Fibroblast of lung (primary cell): ENCODE results near the gene CRYAA. TPM values are rescaled to one million over a fixed set of nuclear protein-coding genes. Genes with fewer than 3 reads are reported as not detected.

Source experiments
- DNase-seq, 2 donors: peaks; one replicate each; pipeline versions ENCODE4 v3.0.0 to v3.0.0-alpha.2; 2010; ENCODE audit warnings: low read depth in 2 of 2
- H2AFZ ChIP-seq: 2 replicates; pipeline ENCODE4 v1.5.1; 2012; ENCODE audit warnings: low read length, control low read depth, inconsistent platforms
- H3K27ac ChIP-seq: 2 replicates; pipeline ENCODE4 v1.5.1; 2011; ENCODE audit warnings: low read length, control low read depth; ENCODE audit not compliant: insufficient read depth
- H3K27me3 ChIP-seq: 2 replicates; pipeline ENCODE4 v1.5.1; 2011; ENCODE audit warnings: mild to moderate bottlenecking, low read length; ENCODE audit not compliant: control insufficient read depth, insufficient read depth
- H3K36me3 ChIP-seq: 2 replicates; pipeline ENCODE4 v1.5.1; 2011; ENCODE audit warnings: low read length; ENCODE audit not compliant: control insufficient read depth, insufficient read depth
- H3K4me1 ChIP-seq: 2 replicates; pipeline ENCODE4 v1.5.1; 2011; ENCODE audit warnings: low read length; ENCODE audit not compliant: control insufficient read depth, insufficient read depth; ENCODE audit errors: extremely low read depth
- H3K4me2 ChIP-seq: 2 replicates; pipeline ENCODE4 v1.5.1; 2011; ENCODE audit warnings: low read length, control low read depth; ENCODE audit not compliant: insufficient read depth; ENCODE audit errors: extremely low read depth
- H3K4me3 ChIP-seq, 4 experiments: fragments of 200-600 bp in 1 of 4; sonication (generic) in 1 of 4; replicated peaks in 1 of 4; 2 replicates each; pipeline ENCODE4 v1.5.1; 2011 to 2016; ENCODE audit warnings: low read length in 4 of 4, low read depth in 3 of 4, mild to moderate bottlenecking in 3 of 4, control low read depth in 2 of 4, inconsistent platforms in 1 of 4, mixed read lengths in 1 of 4; ENCODE audit not compliant: insufficient read depth in 1 of 4; ENCODE audit errors: control extremely low read depth in 1 of 4
- H3K79me2 ChIP-seq: 2 replicates; pipeline ENCODE4 v1.5.1; 2012; ENCODE audit warnings: mild to moderate bottlenecking, low read length, inconsistent platforms; ENCODE audit not compliant: control insufficient read depth, insufficient read depth
- H3K9ac ChIP-seq: 2 replicates; pipeline ENCODE4 v1.5.1; 2011; ENCODE audit warnings: mild to moderate bottlenecking, low read length, control low read depth; ENCODE audit not compliant: insufficient read depth
- H3K9me3 ChIP-seq: 2 replicates; pipeline ENCODE4 v1.5.1; 2012; ENCODE audit warnings: low read depth, low read length; ENCODE audit not compliant: control insufficient read depth, insufficient read depth
- H4K20me1 ChIP-seq: 2 replicates; pipeline ENCODE4 v1.5.1; 2011; ENCODE audit warnings: low read length; ENCODE audit not compliant: control insufficient read depth, insufficient read depth; ENCODE audit errors: extremely low read depth
- EZH2 ChIP-seq: IDR thresholded peaks from 2 replicates; pipeline ENCODE4 v1.5.1; 2012; ENCODE audit warnings: low read length, control low read depth, mild to moderate bottlenecking; ENCODE audit errors: missing control alignments
- polyA plus RNA-seq, 2 donors: library from polyadenylated mRNA; depleted of rRNA in 1 of 2; stranded (reverse) in 1 of 2; unstranded in 1 of 2; fragments of >200 nt; gene quantifications; 2 replicates each; pipeline ENCODE4 v1.2.1, GENCODE V29; 2011 to 2012; ENCODE audit warnings: missing spikeins in 1 of 2
- total RNA-seq: library from RNA; depleted of rRNA; stranded (reverse); fragments of >200 nt; gene quantifications from 2 replicates; pipeline ENCODE4 v1.2.1, GENCODE V29; 2014
- TF ChIP-seq, protein P1 (sequence below), 2 donors: IDR thresholded peaks in 1 of 2; conservative IDR thresholded peaks in 1 of 2; 1 replicate in 1 of 2; 2 replicates in 1 of 2; pipeline ENCODE4 v1.5.1; 2011 to 2012; ENCODE audit warnings: low read length in 2 of 2, control low read depth in 1 of 2, inconsistent platforms in 1 of 2, low read depth in 1 of 2, mild to moderate bottlenecking in 1 of 2

The CRYAA gene
- total and polyA plus RNA-seq, 2 donors (not counting 1 experiment from before 2014, with no cell fraction given), result not detected

DNA sequence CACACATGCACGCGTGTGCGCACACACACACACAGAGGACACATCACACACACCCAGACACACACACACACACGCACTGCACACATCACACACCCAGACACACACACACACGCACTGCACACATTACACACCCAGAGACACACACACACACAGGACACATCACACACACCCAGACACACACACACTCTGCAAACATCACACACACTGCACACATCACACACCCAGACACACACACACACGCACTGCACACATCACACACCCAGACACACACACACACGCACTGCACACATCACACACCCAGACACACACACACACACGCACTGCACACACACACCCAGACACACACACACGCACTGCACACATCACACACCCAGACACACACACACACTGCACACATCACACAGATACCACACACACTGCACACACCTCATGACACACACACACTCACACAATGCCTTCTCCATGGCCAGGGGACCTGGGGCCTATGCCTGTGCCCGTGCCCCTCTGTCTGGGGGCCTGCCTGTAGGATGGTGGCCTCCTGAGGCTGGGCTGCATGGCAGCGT lies 24.4 kb downstream of the CRYAA start:
- DNase-seq, result no peak
- Histone ChIP-seq H4K20me1 (no peaks in the 10 kb centered on the region), H3K4me1 (peaks cover 10% of the 10 kb centered on the region), H3K4me3 (no peak overlapping the region), H2AFZ (no peak overlapping the region), H3K27me3 (no peaks in the 10 kb centered on the region), H3K79me2 (no peaks in the 10 kb centered on the region), H3K9me3 (no peaks in the 10 kb centered on the region), H3K9ac (peak overlapping the region; percentile 37), H3K27ac (no peak overlapping the region), H3K4me2 (no peak overlapping the region), H3K36me3 (no peaks in the 10 kb centered on the region)
- TF ChIP-seq, protein P1, sequence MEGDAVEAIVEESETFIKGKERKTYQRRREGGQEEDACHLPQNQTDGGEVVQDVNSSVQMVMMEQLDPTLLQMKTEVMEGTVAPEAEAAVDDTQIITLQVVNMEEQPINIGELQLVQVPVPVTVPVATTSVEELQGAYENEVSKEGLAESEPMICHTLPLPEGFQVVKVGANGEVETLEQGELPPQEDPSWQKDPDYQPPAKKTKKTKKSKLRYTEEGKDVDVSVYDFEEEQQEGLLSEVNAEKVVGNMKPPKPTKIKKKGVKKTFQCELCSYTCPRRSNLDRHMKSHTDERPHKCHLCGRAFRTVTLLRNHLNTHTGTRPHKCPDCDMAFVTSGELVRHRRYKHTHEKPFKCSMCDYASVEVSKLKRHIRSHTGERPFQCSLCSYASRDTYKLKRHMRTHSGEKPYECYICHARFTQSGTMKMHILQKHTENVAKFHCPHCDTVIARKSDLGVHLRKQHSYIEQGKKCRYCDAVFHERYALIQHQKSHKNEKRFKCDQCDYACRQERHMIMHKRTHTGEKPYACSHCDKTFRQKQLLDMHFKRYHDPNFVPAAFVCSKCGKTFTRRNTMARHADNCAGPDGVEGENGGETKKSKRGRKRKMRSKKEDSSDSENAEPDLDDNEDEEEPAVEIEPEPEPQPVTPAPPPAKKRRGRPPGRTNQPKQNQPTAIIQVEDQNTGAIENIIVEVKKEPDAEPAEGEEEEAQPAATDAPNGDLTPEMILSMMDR (conservative IDR thresholded peaks at IDR 0.05 in 1 of 2, IDR thresholded peaks at IDR 0.05 in 1 of 2; ENCODE audit: low read depth in 1 of 2, low read length in 2 of 2), result no peak
- TF ChIP-seq EZH2, result no peak

DNA sequence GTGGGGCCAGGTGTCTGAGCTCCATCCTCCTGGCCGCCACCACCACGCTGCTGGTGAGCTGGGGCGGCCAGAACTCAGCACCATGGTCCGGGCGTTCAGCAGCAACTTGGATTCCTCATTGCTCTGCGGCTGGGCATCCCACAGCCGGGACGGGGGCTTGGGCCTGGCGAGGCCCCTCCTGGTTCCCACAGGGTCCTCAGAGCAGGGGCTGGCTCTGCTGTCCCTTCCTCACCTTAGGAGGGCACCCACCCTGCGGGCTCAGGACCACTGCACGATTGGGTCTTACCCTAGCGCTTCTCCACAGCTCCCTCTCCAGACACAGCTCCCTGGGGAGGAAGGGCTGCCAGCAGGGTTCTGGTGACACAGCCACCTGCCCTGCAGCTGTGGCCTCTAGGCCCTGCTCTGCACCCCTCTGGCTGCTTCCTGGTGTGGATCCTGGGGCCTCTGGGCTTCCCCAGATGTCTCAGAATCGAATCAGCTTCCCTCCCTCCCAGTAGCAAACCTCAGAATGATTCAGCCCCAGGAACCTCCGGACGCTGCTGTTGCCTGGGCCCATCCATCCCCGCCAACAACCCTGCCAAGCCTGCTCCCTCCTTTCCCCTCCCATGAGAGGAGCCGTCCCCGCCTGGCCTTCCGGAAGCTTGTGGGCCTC lies 25.0 kb downstream of the CRYAA start:
- Histone ChIP-seq H3K36me3 (no peaks in the 10 kb centered on the region), H3K27ac (no peak overlapping the region), H3K79me2 (no peaks in the 10 kb centered on the region), H3K4me3 (no peak overlapping the region), H3K9me3 (no peaks in the 10 kb centered on the region), H3K4me2 (no peak overlapping the region), H2AFZ (no peak overlapping the region), H4K20me1 (no peaks in the 10 kb centered on the region), H3K27me3 (no peaks in the 10 kb centered on the region), H3K9ac (peak overlapping the region; percentile 37), H3K4me1 (peaks cover 10% of the 10 kb centered on the region)
- TF ChIP-seq, protein P1 (conservative IDR thresholded peaks at IDR 0.05 in 1 of 2, IDR thresholded peaks at IDR 0.05 in 1 of 2; ENCODE audit: low read depth in 1 of 2, low read length in 2 of 2), result no peak
- no peak for TF ChIP-seq EZH2
- peak; percentile 56 to 87 for DNase-seq

DNA sequence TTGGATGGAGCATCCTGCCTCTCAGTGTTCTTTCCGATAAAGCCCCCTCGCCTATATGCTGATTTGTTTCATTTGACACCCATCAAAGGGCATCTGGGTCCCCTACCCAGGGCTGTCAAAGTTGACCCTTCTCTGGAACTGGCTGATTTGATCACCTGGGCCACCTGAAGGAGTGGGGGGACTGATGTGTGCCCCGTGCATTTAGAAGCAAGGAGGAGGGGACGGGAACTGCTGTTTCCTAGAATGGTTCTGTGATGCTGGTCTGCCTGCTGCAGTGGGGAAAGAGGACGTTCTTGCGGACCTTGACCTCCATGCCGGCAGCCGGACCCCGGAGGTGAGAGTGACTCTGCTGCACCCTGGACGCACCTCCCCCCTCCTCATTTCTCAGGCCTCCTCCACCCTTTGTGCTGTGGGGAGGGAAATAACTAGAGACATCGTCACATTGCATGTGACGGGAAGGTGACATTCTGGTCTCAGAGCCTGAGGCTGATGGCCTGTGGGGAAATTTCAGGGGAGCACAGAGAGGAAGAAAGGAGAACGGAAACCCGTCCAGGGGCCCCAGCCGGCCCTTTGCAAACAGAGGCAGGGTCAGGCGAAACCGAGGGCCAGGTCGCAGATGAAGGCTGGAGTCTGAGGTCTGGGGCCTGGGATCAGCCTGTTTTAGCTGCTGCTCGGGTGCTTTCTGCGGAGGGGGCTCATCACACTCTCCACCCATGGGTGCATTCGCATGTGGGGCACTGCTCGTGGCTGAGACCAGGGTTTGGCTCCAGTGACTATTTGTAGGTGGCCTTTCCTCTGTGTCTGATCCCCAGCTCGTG lies 25.7 kb downstream of the CRYAA start:
- Histone ChIP-seq H3K4me3 (no peak overlapping the region), H3K9me3 (no peaks in the 10 kb centered on the region), H4K20me1 (no peaks in the 10 kb centered on the region), H2AFZ (no peak overlapping the region), H3K27me3 (no peaks in the 10 kb centered on the region), H3K36me3 (no peaks in the 10 kb centered on the region), H3K9ac (no peak overlapping the region), H3K4me1 (peaks cover 10% of the 10 kb centered on the region), H3K4me2 (no peak overlapping the region), H3K27ac (no peak overlapping the region), H3K79me2 (no peaks in the 10 kb centered on the region)
- DNase-seq, result no peak
- TF ChIP-seq, protein P1 (conservative IDR thresholded peaks at IDR 0.05 in 1 of 2, IDR thresholded peaks at IDR 0.05 in 1 of 2; ENCODE audit: low read depth in 1 of 2, low read length in 2 of 2), result no peak
- no peak for TF ChIP-seq EZH2
